ENCODE results near the gene CFAP68.
"Not testable (repeated sequence)": the region's sequence is repeated elsewhere in the genome, so short reads cannot be mapped to it uniquely, and the experiment has no call there.

The CFAP68 gene

DNA sequence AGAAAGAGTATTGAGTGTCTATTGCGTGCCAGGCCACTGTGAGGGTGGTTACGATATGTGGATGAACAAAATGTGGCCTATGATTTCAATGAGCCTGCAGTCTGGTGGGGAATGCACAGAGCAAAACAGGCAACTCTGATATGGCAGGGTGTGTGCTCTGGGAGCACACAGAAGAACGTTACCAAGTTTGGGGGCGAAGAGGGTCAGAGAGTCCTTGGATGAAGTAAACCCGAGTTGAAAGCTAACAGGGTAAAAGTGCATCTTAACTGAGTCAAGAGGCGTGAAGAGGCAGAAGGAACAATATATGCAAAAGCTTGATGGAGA is 258 bp downstream of the CFAP68 start:
- no peak for DNase-seq (ENCODE audit: low read depth, low spot score)
- in situ Hi-C loops (cut with HindIII; ENCODE audit: low sequenced_read_pairs): no loop called here
- TF ChIP-seq, protein P1, sequence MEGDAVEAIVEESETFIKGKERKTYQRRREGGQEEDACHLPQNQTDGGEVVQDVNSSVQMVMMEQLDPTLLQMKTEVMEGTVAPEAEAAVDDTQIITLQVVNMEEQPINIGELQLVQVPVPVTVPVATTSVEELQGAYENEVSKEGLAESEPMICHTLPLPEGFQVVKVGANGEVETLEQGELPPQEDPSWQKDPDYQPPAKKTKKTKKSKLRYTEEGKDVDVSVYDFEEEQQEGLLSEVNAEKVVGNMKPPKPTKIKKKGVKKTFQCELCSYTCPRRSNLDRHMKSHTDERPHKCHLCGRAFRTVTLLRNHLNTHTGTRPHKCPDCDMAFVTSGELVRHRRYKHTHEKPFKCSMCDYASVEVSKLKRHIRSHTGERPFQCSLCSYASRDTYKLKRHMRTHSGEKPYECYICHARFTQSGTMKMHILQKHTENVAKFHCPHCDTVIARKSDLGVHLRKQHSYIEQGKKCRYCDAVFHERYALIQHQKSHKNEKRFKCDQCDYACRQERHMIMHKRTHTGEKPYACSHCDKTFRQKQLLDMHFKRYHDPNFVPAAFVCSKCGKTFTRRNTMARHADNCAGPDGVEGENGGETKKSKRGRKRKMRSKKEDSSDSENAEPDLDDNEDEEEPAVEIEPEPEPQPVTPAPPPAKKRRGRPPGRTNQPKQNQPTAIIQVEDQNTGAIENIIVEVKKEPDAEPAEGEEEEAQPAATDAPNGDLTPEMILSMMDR (IDR thresholded peaks at IDR 0.05; ENCODE audit: low read depth, low read length): no peak
- peak overlapping the region; percentile 69 for H3K4me3 ChIP-seq (ENCODE audit: low read depth, low read length)

DNA sequence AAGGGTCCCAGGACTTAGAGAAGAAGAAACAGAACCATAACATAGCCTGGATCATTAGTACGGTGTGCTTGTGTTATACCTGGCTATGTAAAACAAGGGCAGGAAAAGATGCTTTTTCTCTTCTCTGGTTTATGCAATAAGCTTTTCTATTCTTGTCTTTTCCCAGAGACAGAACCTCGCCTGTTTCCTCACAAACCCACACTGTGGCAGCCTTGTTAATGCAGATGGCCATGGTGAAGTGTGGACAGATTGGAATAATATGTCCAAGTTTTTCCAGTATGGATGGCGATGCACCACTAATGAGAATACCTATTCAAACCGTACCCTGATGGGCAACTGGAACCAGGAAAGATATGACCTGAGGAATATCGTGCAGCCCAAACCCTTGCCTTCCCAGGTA is 2.9 kb downstream of the CFAP68 start:
- no peak for DNase-seq (ENCODE audit: low read depth, low spot score)
- H3K4me3 ChIP-seq (ENCODE audit: low read depth, low read length): no peak overlapping the region
- in situ Hi-C loops (cut with HindIII; ENCODE audit: low sequenced_read_pairs): no loop called here
- TF ChIP-seq, protein P1 (IDR thresholded peaks at IDR 0.05; ENCODE audit: low read depth, low read length): no peak

DNA sequence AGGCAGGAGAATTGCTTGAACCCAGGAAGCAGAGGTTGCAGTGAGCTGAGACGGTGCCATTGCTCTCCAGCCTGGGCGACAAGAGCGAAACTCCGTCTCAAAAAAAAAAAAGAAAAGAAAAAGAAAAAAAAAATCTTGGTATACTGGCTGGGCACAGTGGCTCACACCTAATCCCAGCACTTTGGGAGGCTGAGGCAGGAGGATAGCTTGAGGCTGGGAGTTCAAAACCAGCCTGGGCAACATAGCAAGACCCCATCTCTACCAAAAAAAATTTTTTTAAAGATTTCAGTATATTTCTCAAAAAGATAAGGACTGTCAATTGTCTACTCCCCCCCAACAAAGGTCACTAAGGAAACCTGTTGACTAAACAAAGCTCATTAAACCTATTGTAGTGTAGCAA is 5.7 kb downstream of the CFAP68 start:
- DNase-seq (ENCODE audit: low read depth, low spot score); H3K4me3 ChIP-seq (ENCODE audit: low read depth, low read length); in situ Hi-C loops (cut with HindIII; ENCODE audit: low sequenced_read_pairs): not testable (repeated sequence)

DNA sequence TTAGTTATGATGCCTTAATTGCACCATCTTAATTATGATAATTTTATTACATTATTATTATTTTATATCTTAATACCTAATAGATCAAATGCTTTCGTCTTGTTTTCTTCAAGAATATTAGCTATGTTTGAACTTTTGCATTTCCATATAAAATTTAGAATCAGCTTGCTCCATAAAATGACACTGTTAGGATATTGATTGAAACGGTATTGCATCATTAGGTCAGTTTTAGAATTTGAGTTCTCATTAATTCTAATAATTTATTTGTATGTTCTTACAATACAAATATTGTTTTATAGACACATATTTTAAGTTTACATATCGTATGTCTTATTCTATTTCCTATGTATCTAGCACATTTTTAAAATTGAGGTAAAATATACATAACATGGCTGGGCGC is 6.7 kb downstream of the CFAP68 start:
- TF ChIP-seq, protein P1 (IDR thresholded peaks at IDR 0.05; ENCODE audit: low read depth, low read length): no peak
- H3K4me3 ChIP-seq (ENCODE audit: low read depth, low read length): no peak overlapping the region
- no peak for DNase-seq (ENCODE audit: low read depth, low spot score)
- in situ Hi-C loops (cut with HindIII; ENCODE audit: low sequenced_read_pairs): no loop called here

DNA sequence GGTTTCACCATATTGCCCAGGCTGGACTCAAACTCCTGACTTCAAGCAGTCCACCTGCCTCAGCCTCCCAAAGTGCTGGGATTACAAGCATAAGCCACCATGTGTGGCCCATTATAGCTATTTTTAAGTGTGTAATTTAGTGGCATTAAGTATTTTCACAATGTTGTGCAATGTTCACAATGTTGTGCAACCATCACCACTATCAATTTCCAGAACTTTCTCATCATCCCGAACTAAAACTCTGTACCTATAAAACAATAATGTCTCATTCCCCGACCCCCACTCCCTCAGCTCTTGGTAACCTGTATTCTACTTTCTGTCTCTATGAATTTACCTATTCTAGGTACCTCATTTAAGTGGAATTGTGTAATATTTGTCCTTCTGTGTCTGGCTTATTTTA is 7.5 kb downstream of the CFAP68 start:
- in situ Hi-C loops (cut with HindIII; ENCODE audit: low sequenced_read_pairs): no loop called here

DNA sequence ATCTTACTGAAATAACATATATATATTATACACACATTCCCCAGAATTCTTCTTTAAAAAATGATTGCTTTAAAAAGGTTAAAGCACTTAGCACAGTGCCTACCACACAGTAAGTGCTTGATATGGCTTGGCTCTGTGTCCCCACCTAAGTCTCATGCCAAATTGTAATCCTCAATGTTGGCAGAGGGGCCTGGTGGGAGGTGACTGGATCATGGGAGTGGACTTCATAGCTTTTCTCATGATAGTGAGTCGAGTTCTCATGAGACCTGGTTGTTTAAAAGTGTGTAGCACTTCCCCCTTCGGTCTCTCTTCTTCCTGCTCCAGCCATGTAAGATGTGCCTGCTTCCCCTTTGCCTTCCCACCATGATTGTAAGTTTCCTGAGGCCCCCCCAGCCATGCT is 26.1 kb downstream of the CFAP68 start:
- TF ChIP-seq, protein P1 (IDR thresholded peaks at IDR 0.05; ENCODE audit: low read depth, low read length): no peak
- DNase-seq (ENCODE audit: low read depth, low spot score): no peak
- H3K4me3 ChIP-seq (ENCODE audit: low read depth, low read length): no peak overlapping the region
- in situ Hi-C loops (cut with HindIII; ENCODE audit: low sequenced_read_pairs): no loop called here

More for the DNA sequence above, 7.5 kb downstream of the CFAP68 start:
- TF ChIP-seq, protein P1 (IDR thresholded peaks at IDR 0.05; ENCODE audit: low read depth, low read length): no peak
- no peak for DNase-seq (ENCODE audit: low read depth, low spot score)
- no peak overlapping the region for H3K4me3 ChIP-seq (ENCODE audit: low read depth, low read length)

DNA sequence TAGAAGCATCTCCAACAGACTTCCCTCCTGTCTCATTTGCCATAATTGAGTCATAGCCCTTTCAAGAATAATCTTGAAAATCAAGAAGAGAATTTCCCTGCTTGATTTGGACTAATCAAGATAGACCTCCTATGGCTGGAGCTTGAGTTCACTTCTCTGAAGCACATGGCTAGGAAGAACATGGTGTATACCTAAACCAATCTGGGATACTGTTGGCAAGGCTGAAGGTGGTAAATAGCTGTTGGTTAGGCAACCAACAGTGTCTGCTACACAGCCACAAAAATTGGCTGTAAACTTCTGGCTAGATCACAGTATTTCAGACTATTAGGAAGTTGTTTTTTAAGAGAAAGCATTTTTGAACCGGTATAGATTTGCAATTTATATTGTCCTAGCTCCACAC is 27.3 kb downstream of the CFAP68 start:
- no peak overlapping the region for H3K4me3 ChIP-seq (ENCODE audit: low read depth, low read length)
- TF ChIP-seq, protein P1 (IDR thresholded peaks at IDR 0.05; ENCODE audit: low read depth, low read length): no peak
- in situ Hi-C loops (cut with HindIII; ENCODE audit: low sequenced_read_pairs): no loop called here
- no peak for DNase-seq (ENCODE audit: low read depth, low spot score)
